Measurements from ENCODE around the gene FAM98C. TPM values are rescaled to one million over a fixed set of nuclear protein-coding genes. Genes with fewer than 3 reads are reported as not detected.
A peak's percentile ranks its signal among the peaks of the same experiment; 100 is the strongest.

The FAM98C gene
- total and polyA plus RNA-seq, 2 of the 13 experiments (the other 11 are each of a cell fraction or from before 2014, with no cell fraction given), result 10.0 to 11.5 TPM

DNA sequence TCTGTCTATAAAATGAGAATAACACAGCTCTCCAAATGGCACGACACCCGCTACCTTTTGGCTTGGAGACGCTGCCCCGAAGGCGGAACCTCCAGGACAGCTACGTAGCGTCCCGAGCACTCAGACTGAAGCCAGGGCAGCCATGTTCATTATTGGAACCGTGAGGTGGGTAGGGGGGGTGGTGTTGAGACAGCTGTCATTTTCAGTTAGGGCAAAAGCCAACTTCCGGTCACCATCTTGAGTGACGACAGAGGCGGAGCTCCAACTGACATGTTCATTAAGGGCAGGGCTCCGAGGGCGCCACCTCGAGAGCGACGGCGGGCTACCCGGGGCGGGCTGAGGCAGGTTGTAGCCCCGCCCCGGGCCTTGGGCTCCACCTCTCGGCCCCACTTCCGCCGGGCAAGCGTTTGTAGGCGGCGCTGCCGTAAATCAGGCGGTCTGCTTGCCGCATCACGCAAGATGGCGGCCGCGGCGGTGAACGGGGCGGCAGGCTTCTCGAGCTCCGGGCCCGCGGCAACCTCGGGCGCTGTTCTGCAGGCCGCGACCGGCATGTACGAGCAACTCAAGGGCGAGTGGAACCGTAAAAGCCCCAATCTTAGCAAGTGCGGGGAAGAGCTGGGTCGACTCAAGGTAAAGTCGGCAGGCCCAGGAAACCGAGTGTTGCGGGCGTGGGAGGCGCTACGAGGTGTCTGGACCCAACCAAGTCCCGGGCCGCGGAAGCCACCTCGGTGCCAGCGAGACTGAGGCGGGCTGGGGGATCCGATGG lies 28.4 kb upstream of the FAM98C start, which contains the start of gene PSMD8 (continued):
- peak; percentile 25; the same call in 1 of the 2 replicates for TF ChIP-seq ZNF121 (CRISPR knock-in tag; IDR thresholded peaks at IDR 0.05)
- TF ChIP-seq, protein P1, sequence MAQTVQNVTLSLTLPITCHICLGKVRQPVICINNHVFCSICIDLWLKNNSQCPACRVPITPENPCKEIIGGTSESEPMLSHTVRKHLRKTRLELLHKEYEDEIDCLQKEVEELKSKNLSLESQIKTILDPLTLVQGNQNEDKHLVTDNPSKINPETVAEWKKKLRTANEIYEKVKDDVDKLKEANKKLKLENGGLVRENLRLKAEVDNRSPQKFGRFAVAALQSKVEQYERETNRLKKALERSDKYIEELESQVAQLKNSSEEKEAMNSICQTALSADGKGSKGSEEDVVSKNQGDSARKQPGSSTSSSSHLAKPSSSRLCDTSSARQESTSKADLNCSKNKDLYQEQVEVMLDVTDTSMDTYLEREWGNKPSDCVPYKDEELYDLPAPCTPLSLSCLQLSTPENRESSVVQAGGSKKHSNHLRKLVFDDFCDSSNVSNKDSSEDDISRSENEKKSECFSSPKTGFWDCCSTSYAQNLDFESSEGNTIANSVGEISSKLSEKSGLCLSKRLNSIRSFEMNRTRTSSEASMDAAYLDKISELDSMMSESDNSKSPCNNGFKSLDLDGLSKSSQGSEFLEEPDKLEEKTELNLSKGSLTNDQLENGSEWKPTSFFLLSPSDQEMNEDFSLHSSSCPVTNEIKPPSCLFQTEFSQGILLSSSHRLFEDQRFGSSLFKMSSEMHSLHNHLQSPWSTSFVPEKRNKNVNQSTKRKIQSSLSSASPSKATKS (CRISPR knock-in tag; IDR thresholded peaks at IDR 0.05), result no peak; the same call in 1 of the 2 replicates
- TF ChIP-seq ELF3 (CRISPR knock-in tag; IDR thresholded peaks at IDR 0.05), result peak; percentile 77
- TF ChIP-seq, protein P2, sequence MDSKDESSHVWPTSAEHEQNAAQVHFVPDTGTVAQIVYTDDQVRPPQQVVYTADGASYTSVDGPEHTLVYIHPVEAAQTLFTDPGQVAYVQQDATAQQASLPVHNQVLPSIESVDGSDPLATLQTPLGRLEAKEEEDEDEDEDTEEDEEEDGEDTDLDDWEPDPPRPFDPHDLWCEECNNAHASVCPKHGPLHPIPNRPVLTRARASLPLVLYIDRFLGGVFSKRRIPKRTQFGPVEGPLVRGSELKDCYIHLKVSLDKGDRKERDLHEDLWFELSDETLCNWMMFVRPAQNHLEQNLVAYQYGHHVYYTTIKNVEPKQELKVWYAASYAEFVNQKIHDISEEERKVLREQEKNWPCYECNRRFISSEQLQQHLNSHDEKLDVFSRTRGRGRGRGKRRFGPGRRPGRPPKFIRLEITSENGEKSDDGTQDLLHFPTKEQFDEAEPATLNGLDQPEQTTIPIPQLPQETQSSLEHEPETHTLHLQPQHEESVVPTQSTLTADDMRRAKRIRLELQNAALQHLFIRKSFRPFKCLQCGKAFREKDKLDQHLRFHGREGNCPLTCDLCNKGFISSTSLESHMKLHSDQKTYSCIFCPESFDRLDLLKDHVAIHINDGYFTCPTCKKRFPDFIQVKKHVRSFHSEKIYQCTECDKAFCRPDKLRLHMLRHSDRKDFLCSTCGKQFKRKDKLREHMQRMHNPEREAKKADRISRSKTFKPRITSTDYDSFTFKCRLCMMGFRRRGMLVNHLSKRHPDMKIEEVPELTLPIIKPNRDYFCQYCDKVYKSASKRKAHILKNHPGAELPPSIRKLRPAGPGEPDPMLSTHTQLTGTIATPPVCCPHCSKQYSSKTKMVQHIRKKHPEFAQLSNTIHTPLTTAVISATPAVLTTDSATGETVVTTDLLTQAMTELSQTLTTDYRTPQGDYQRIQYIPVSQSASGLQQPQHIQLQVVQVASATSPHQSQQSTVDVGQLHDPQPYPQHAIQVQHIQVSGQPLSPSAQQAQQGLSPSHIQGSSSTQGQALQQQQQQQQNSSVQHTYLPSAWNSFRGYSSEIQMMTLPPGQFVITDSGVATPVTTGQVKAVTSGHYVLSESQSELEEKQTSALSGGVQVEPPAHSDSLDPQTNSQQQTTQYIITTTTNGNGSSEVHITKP (CRISPR knock-in tag; IDR thresholded peaks at IDR 0.05; ENCODE audit: low read depth), result no peak; the same call in 1 of the 2 replicates
- TF ChIP-seq ZNF335 (CRISPR knock-in tag; IDR thresholded peaks at IDR 0.05), result peak; percentile 64; the same call in 1 of the 2 replicates
- TF ChIP-seq TCF12 (IDR thresholded peaks at IDR 0.05), result no peak
- TF ChIP-seq TCF12 (CRISPR knock-in tag; IDR thresholded peaks at IDR 0.05), result no peak
- peak; percentile 65 for TF ChIP-seq MED8 (CRISPR knock-in tag; IDR thresholded peaks at IDR 0.05; ENCODE audit: insufficient replicate concordance)
- TF ChIP-seq PPARG (CRISPR knock-in tag; conservative IDR thresholded peaks at IDR 0.05), result 0 out of 2 replicates have a peak, but pooled peaks have one; percentile 8
- TF ChIP-seq XRCC5 (optimal IDR thresholded peaks at IDR 0.05; ENCODE audit: low read length), result peak; percentile 21
- TF ChIP-seq SMAD1 (CRISPR knock-in tag; IDR thresholded peaks at IDR 0.05; ENCODE audit: borderline replicate concordance, low read depth), result no peak; the same call in 1 of the 2 replicates
- peak; percentile 66; the same call in 1 of the 2 replicates for TF ChIP-seq SP2 (CRISPR knock-in tag; IDR thresholded peaks at IDR 0.05)
- peak; percentile 96 for TF ChIP-seq ZNF501 (CRISPR knock-in tag; IDR thresholded peaks at IDR 0.05)
- TF ChIP-seq HCFC1 (IDR thresholded peaks at IDR 0.05; ENCODE audit: low read depth, low read length), result peak; percentile 67; the same call in 1 of the 2 replicates
- peak; percentile 51 for TF ChIP-seq RXRB (CRISPR knock-in tag; IDR thresholded peaks at IDR 0.05; ENCODE audit: borderline replicate concordance)
- TF ChIP-seq, protein P3, sequence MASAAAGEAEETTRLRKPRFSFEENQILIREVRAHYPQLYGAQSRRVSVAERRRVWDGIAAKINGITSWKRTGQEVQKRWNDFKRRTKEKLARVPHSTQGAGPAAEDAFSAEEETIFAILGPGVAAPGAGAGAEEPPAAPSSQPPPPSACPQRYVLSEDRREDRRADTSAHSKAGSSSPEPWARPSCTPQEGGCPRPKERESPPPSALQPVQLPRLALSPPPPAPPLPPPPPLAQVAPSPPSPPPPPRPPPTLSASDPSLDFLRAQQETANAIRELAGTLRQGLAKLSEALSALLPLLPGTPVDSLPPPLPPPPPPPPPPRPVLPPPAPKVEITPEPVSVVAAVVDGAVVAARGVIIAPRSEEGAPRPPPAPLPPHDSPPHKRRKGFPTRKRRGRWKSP (CRISPR knock-in tag; IDR thresholded peaks at IDR 0.05), result peak; percentile 90
- TF ChIP-seq KAT7 (CRISPR knock-in tag; IDR thresholded peaks at IDR 0.05; ENCODE audit: borderline replicate concordance), result 0 out of 2 replicates have a peak, but pooled peaks have one; percentile 87
- TF ChIP-seq ZNF768 (CRISPR knock-in tag; IDR thresholded peaks at IDR 0.05), result peak; percentile 77; the same call in 1 of the 2 replicates
- TF ChIP-seq, protein P4, sequence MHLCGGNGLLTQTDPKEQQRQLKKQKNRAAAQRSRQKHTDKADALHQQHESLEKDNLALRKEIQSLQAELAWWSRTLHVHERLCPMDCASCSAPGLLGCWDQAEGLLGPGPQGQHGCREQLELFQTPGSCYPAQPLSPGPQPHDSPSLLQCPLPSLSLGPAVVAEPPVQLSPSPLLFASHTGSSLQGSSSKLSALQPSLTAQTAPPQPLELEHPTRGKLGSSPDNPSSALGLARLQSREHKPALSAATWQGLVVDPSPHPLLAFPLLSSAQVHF (CRISPR knock-in tag; IDR thresholded peaks at IDR 0.05), result no peak
- peak; percentile 83 for TF ChIP-seq GZF1 (CRISPR knock-in tag; IDR thresholded peaks at IDR 0.05)
